ENCODE data around the gene ZNF407.

GRCh38 chr18:75071484-75071785, 473.8 kb downstream of the ZNF407 start:
- TF ChIP-seq GATA2 (IDR thresholded peaks at IDR 0.05; ENCODE audit: low read depth, low read length) (no peak), GATA3 (IDR thresholded peaks at IDR 0.05; ENCODE audit: low read depth, low read length) (no peak)

Data from SH-SY5Y (cell line).